NOMO-1 treated with DMSO at 0.1 percent for 48 hours (cell line): ENCODE results near the gene SUV39H2.
"Not testable (repeated sequence)": the region's sequence is repeated elsewhere in the genome, so short reads cannot be mapped to it uniquely, and the experiment has no call there.

Source experiments
- DNase-seq: peaks from one replicate; lab custom pipeline; 2025; ENCODE audit not compliant: unreplicated experiment; lab: John Stamatoyannopoulos, UW

Gene SUV39H2

DNA sequence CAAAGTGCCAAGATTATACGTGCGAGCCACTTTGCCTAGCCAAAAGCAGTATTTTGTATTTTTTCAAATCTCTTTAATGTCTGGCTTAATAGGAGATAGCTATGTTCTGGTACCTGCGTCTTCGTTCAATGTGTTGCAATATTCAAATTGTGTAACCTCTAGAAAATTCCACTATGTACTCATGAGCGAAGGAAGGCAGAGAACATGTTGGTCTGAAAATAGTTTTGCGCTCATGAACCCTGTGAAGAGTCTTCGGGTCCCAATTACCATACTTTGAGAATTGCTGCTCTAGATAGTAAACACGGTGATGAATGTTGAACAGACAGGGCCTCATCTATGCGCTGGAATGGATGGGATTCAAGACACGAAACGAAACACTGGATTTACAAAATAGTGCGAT, 2.7 kb upstream of the SUV39H2 start:
- no peak for DNase-seq

- no peak for DNase-seq
Measured at GRCh38 chr10:14876764-14877163, 1.9 kb upstream of the SUV39H2 start.

GRCh38 chr10:14879124-14879927, 660 bp downstream of the SUV39H2 start:
- no peak for DNase-seq

DNA sequence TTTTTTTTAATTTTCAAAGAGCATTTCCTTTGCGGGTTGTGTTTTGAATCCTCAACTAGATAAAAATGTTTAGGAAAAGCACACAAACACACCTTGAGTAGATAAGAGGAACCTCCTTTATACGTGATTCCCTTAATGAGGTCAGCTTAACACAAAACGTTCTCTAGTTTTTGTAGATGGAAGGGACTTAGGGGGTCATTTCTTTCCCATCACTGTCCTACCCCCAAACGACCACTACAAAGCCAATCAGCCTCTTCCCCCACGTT, 1.2 kb downstream of the SUV39H2 start:
- no peak for DNase-seq

- DNase-seq: no peak
Measured at GRCh38 chr10:14880229-14880628, 1.6 kb downstream of the SUV39H2 start.

DNA sequence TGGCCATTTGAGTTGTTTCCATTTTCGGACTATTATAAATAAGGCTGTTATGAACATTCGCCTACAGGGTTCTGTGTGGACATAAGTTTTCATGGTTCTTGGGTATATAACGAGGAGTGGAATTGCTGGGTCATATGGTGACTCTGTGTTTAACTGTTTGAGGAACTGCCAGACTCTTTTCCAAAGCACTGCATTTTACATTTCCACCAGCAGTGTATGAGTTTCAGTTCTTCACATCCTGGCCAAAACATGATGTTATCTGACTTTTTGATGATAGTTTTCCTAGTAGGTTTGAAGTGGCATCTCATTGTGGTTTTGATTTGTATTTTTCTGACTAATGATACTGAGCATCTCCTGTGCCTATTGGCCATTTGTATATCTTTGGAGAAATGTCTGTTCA, 5.4 kb downstream of the SUV39H2 start:
- no peak for DNase-seq

DNA sequence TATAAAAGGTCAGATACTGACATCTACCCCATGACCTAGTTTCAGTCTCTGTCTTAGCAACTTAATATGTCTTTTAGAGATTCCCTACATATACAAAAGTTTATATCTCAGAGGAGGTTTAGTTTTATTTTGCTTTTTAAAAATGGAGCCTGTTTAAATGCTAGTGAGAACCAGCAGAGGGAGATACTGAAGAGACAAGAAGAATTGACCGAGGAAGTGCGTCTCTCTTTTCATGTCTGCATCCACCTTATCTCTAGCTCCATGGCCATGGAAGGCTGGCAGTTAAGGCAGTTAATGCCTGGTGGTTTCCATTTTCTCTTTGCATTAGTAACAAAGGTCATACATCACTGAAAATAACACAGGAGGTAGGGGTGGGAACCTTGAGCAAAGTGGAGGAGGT, 10.7 kb downstream of the SUV39H2 start:
- DNase-seq: no peak

GRCh38 chr10:14891151-14891550, 12.5 kb downstream of the SUV39H2 start:
- no peak for DNase-seq

DNA sequence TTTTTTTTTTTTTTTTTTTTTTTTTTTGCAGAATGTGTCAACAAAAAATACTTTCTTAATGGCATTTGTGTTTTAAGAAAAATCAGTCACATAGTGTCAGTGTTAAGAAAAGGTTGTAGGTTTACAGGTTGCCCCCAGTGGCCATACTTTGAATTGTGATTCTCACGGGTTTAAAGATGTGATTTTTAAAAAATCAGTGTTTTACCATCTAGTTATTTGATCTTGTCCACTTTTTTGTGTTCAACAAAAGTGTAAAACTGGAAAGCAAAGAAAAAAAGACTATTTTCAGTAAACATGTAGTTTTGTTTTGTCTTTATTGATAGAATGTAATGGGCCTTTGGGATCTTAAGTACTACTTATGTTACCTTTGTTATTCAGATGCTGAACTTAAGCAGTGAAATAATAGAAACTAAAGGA, 25.7 kb downstream of the SUV39H2 start:
- peak; percentile 18 for DNase-seq

GRCh38 chr10:14904864-14905263, 26.2 kb downstream of the SUV39H2 start:
- no peak for DNase-seq

DNA sequence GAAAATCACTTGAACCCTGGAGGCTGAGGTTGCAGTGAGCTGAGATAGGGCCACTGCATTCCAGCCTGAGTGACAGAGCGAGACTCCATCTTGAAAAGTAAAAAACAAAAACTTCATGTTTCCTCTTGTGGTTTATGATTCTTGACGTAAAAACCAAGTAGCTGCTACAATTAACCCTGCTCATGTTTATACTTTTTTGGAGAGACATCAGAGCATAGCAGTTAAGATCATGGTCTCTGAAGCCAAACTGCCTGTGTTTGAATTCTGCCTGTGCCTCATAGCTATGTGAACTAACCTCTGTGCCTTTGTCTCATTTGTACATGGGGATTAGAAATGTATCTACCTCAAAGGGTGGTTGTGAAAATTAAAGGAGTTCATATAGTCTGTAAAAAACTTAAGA, 27.2 kb downstream of the SUV39H2 start:
- DNase-seq: no peak

GRCh38 chr10:14906765-14907164, 28.1 kb downstream of the SUV39H2 start:
- no peak for DNase-seq

GRCh38 chr10:14907591-14907990, 28.9 kb downstream of the SUV39H2 start:
- DNase-seq: not testable (repeated sequence)

GRCh38 chr10:14909101-14909500, 30.4 kb downstream of the SUV39H2 start:
- DNase-seq: no peak

- no peak for DNase-seq
Measured at GRCh38 chr10:14910953-14911352, 32.3 kb downstream of the SUV39H2 start.

GRCh38 chr10:14911801-14912200, 33.1 kb downstream of the SUV39H2 start:
- DNase-seq: no peak

- DNase-seq: no peak
Measured at GRCh38 chr10:14916600-14916999, 37.9 kb downstream of the SUV39H2 start.

DNA sequence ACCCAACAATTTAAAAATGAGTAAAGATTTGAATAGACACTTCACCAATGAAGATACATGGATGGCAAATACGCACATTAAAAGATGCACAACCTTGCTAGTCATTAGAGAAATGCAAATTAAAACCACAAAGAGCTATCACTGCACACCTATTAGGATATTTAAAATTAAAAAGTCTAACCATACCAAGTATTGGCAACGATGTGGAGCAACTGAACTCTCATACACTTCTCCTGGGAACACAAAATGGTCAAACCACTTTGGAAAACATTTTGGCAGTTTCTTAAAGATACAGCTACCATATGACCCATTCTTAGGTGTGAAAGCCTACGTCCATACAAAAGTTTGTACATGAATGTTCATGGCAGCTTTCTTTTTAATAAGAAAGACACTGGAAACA, 39.2 kb downstream of the SUV39H2 start:
- DNase-seq: no peak

- DNase-seq: no peak
Measured at GRCh38 chr10:14918964-14919363, 40.3 kb downstream of the SUV39H2 start.

DNA sequence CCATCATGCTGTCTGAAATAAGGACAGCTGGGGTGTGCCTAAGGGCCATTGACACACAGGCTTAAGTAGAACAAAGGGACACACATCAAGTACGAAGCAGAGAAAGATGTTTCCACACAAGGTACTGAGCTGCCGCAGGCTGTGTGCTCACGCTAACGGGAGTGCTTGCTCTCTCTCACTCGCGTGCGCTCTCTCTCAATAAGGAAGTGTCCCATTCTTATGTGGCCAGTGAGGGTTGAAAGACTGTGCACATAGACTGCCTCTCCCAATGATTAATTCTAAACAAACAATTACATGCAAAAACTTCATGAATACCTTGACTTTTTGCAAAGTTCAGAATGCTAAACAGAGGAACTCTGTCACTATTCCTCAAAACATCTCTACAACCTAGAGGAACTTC, 45.3 kb downstream of the SUV39H2 start:
- DNase-seq: no peak

DNA sequence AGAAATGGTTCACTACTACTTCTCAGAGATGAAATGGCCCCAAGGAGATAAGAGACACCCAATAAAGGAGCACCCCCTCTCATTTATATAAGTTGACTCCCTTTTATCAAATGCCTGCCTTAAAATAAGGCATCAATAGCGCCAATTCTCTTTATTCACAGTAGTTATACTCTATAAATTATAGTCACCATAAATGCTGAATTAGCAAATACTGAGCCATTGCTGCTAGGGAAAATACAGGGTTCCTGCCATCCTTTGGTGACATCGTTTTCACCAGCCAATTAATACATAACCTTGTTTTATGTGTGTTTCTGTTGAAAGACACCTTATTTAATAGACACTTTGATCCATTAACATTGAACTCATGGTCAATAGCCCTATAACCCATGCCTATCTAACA, 46.6 kb downstream of the SUV39H2 start:
- no peak for DNase-seq

DNA sequence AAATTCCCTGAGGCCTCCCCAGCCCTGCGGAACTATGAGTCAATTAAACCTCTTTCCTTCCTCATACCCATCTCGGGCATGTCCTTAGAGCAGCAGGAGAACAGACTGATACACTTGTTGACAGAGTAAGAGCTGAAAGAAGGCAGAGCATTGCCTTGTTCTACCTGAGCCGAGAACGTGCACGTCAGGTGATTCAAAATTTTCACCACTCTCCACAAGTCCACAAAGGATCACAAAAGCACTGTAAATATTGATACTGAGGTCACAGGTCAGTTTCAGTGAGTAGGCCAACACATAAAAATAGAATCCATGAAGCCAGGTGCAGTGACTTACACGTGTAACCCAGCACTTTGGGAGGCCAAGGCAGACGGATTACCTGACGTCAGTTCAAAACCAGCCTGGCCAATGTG, 47.4 kb downstream of the SUV39H2 start:
- no peak for DNase-seq

- DNase-seq: no peak
Measured at GRCh38 chr10:14926722-14927416, 48.2 kb downstream of the SUV39H2 start.
